Inflammatory macrophage treated with lipopolysaccharide for 1 hour (primary cell): ENCODE measurements around the gene SEMA3C.
A peak's percentile ranks its signal among the peaks of the same experiment; 100 is the strongest.

Experiments used
- DNase-seq, 2 donors: peaks; one replicate each; pipeline ENCODE4 v3.0.0-alpha.2; 2020 to 2022

Gene SEMA3C

DNA sequence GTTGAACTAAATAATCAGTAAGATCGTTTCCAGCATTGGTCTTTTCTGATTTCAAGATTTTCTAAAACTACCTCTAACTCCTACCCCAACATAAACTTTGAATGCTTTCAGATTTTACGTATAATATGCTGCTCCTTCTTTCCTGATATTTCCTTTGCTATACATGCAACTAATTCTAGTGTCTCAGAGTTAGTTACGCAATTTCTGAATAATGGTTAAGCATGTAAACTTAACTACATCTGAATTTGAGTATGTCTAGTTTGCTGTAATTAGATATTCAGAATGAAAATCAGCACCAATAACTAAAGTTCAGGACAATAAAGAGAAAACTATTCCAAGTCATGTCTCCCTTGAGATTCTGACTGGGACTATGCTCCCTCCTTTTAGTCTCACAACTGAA, 71.0 kb downstream of the SEMA3C start:
- no peak for DNase-seq

DNA sequence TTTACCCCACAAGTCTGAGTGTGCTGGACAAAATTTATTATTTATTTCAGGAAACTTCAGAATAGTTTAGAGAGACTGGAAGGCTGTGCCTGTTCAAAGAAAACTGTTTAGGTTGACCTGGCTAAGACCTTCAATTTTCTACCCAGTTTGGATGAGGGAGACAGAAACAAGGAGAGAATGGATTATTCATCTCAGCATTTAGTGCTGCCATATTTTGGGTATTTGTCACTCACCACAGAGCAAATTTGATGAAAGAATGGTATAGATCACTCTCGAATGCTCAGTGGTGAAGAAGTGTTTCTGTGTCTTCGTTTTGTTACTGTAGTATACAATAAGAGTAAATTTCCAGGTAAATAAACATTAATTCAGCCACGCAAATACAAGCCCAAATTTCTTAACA, 71.8 kb downstream of the SEMA3C start:
- no peak for DNase-seq

DNA sequence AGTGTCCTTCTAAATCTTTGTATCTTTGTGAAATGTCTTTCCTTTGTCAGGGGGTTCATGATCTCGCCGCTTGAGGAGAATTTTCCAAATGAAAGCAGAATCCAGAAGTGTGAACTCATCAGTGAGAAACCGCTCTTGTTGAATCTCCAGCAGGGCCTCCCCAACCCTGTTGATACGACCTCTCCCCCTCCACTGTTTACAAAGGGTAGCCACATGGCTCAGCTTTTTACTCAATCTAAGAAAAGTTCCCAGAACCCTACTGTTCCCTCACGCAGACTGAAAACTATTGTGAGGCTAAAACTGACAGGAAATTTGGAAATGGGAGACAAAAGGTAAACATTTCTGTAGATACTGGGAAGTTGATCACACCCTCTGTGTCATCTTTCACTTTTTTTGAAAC, 73.9 kb downstream of the SEMA3C start:
- DNase-seq = no peak

DNA sequence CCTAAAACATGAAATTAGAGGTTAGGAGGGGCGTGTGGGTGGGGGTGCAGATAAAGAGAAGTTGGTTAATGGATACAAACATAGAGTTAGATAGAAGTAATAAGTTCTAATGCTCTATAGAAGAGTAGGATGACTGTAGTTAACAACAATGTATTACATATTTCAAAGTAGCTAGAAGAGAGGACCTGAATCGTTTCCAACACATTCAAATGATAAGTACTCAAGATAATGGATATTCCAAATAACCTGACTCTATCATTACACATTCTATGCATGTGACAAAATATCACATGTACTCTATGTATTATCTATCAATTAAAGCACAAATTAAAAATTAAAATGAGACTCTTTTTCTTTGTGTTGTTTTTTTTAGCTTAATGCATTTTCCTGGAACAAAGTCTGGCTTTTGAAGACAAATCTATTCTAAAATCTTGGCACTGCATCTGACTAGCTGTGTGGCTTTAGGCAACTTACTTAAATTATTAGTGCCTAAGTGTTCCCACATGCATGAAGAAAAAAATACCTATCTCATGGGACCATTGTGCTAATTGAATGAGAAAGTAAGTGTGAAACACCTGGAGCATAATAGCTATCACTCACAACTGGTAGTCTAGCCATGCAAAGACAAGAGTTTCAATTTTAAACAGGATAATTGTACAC, 75.7 kb downstream of the SEMA3C start:
- DNase-seq = no peak

DNA sequence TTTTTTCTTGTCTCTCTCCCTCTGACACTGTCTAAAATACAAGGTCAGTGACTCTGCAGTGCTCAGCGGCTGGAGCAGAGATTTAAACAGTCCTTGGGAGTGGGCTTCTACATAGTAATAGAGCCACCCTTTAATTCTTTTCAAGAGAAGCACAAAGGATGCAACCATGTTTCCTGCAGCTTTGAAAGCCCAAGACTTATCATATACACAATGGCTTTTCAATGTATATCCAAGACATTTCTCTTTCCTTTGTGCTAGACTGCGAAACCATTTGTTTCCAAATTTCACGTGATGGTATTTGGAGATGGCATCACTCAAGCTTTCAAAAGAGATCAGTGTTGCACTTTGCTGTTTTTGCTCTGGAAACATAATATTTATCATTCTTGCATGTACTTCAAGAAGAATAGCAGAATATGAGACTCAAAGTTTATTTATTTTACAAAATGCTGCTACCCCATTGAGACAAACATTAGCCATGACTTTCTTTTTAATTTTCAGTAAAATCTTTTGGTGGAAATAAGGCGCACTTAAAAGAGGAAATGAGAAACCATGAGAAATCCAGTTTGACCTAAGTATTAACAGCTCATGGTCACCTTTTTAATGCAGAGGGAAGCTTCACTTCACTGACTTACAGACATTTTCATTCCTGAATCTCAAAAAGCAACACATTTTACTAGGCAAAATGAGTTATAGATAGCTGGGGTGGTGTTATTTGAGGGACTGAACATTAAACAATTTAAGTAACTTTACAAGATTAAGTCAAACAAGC, 76.6 kb downstream of the SEMA3C start:
- peak; percentile 42 to 52 for DNase-seq

DNA sequence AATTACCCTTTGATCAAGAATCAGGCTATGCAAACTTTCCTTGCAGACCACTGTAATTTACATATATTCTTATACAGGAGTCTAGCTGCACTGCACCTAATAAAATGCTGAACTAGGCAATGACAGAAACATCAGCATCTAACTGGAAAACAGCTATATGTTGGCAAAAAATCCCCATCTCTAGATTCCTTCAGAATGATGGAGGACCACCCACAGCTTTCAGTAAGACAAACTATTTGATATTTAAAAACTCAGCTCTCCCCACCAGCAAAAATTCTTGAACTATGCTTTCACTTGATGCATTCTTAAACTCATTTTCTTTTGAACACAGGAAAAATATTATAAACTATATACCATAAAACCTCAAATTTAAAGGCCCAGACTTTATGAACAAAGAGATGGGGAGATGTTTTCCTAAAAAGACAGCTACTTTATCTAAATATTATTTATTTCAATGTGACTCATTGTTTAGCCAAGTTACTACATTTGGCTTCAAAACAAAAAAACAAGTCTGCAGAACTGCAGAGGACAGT, 77.4 kb downstream of the SEMA3C start:
- DNase-seq = no peak

DNA sequence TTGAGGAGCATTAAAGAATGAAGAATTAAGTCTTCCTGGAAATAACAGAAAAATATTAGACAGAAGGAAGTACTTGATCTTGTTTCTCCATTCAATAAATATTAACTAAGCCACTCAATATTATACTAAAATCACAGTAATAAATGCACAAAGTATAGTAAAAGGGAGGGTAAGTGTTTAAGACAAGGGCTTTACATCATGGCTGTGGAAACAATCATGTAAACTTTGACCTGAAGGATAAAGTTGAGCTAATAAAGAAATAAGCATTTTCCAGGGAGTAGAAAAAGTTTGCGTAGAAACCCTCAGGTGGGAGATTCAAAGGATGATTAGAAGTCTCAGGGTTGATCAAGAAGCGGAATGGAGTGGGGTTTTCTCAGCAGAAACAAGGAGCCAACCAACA, 78.2 kb downstream of the SEMA3C start:
- DNase-seq = no peak

DNA sequence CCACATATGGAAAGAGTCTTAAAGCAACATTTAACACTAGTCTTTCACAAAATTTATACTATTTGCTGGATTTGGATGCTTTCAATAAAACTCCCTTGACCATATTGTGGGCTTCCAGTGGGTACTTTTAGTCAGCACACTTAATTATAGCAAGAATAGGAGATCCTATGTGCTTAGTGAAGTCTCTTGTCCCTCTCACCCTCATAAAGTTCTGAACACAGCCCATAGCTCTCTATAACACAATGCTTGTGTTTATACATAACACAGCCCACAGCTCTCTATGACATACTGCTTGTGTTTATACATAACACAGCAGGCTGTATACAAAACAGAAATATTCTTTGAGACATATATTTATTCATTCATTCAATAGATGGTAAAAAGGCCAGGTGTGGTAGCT, 79.0 kb downstream of the SEMA3C start:
- DNase-seq = no peak

DNA sequence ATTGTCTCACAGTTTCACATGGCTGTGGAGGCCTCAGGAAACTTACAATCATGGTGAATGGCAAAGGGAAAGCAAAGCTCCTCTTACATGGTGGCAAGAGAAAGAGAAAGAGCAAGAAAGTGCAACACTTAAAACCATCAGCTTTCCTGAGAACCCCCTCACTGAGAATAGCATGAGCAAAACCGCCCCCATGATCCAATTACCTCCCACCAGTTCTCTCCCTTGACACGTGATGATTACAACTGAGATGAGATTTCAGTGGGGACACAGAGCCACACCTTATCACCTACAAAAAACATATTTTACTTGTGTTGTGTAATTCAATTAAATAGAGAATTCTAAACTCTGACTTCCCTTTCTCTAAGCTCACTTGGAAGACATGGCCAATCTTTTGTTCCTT, 80.2 kb downstream of the SEMA3C start:
- peak in 1 of 2 donors; percentile 18 for DNase-seq

DNA sequence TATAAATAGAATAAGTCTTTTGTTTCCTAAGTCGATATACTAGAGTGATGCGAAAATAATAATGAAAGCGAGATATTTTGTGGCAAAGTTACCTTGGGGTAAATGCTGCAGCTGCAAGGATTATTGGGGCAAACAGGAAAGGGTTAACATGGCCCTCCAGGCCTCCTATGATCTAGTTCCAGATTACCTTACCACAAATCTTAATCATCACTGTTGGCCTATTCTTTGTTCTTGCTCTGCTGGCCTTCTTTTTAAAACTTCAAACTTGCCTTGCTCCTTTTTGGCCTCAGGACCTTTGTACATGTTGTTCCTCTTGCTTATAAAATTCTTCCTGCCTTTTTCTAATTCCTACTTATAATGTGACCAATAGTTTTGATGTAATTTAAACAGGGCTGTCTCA, 81.5 kb downstream of the SEMA3C start:
- DNase-seq = no peak

DNA sequence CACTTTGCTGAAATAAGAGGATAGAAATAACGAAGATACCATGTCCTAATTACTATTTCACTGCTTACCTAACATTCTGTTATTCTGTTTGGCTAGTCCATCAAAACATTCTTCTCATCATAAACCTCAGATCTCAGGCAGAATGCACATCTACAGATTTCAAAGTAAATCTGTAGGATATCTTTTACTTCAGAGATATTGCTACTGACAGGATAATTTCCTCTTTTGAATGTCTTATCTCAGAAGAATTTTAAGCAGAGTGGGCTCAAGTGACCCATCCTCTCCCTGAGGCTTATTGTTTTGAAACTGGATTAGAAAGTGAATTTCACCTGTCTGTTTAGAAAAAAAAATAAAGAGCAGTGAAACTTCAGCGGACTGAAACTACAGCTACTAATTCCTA, 83.6 kb downstream of the SEMA3C start:
- no peak for DNase-seq

DNA sequence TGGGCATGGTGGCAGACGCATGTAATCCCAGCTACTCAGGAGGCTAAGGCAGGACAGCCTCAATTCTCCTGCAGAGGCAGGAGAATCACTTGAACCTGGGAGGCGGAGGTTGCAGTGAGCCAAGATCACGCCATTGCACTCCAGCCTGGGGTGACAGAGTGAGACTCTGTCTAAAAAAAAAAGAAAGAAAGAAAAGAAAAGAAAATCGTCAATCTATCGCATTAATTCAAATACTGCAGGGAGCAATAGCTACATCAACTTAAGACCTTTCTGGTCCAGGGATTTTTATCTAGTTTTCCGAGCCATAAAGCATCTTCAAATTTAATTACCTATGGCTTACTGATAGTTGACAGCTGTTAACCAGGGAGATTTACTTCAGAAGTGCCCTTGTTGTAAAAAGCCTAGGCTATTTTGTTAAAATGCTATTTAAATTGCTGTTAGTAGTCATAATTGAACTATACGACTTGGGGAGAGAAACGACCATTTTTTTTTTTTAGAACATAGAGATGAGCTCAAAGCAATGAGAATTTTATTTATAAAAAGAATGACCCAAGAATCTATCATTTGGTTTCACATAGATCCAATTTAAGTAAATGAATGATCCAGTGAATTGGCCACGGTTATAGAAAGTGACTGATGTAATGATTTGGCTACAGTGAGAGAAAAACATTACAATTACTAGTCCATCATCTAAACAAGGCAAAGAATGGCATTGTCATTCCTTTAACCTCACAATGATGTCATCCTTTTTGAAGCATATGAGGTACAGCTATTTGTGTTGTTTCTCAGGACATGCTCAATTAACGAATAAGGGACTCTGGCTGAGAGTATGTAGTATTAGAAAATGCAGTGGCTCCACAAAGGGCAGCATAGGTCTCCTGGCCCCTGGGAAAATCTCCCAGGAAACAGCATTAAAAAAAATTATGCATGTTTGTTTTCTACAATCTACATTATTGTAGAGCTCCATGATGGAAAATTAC, 85.3 kb downstream of the SEMA3C start:
- DNase-seq = no peak

DNA sequence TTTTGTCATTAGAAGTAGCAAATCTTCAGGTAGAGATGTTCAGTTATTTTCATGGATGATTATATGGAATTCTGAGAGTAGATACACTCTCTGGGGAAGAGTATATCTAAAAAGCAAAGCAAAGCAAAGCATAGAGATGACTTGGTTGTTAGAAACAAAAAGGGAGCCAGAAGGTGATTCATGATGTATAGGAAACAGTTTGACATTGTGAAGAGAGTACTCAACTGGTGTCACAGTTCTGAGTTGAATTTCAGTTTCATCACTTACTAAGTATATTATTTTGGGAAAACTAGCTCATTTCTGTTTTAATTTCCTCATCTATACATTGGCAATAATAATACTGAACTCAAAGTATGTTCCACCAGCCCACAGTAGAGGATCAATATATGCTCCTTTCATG, 86.8 kb downstream of the SEMA3C start:
- DNase-seq = no peak

DNA sequence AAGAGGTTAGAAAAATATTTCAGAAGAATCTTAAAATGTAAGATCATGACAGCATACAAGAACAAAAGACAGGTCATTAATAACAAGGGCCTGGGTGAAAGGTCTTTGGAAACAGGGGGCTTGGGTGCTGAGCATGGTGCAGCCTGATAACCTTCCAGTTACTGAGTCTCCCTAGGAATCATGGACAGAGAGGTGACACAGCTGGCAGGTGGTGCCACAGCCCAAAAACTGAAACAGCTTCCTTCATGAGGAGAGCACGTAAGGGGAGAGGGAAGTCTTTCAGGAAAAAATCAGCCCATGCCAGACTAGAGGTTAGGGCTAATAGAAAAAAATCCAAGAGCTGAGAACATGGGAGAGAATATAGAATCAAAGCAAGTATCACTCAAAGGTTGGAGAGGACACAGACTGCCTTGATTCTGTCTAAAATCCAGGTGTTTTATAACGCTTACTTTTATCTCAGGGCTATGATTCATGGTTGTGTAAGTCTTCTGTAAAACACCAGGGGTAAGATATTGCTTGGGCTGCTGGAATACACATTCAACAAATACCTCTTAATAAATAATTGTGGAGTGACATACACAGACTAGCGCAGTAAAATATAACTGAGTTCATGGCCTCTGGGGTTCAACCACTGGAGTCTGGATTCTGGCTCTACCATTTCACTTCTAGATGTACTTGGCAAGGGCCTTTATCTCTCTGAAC, 88.1 kb downstream of the SEMA3C start:
- DNase-seq = no peak

DNA sequence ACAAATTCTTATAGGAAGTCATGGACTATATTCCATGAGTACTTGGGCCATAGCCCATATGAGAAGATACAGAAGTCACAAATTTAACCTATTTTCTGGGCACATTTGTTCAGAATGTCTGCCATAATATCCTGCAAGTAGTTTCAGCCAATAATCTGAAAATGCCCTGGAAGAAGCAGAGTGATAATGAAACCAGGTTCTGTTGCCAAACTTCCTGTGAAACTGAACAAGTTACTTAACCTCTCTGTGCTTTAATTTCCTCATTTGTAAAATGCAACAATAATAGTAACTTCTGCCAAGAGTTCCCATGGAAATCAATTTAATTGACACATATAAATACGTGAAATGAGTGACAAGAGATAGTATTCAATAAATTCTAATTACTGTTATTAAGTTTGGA, 88.8 kb downstream of the SEMA3C start:
- DNase-seq = peak; percentile 71

DNA sequence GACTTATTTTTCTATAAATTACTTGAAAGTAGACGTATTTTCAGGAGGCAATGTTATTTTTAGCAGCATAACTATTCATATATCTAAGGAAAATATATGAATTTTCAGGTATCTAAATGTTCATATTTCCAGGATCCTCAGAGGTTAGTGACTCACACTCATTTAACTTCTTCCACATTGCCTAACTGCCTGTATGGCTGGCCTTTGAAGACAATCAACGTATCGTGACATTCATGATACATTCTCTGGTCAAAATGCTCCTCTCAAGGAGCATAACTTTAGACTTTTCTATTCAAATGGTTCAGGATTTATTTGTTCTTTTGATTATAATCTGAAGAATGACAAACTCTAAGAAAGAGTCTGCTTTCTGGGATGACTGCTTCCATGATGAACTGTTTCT, 89.3 kb downstream of the SEMA3C start:
- peak in 1 of 2 donors; percentile 7 for DNase-seq

DNA sequence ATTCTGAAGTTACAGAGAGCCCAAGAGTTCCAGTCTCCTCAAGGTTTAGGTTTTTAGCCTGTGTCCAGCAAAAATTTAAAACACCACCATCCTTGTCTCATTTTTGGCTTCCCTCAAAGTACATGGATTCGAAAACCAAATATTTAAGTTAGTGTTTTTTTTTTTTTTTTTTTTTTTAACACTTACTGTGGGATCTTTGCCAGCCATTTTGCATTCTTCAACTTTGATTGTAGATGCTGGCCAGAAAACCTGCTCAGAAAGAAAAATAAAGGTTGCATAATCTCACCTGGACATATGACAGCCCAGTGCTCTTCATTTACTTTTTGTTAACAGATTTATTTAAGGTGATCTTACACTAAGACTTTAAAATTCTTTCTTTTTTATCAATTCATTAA, 91.6 kb downstream of the SEMA3C start:
- no peak for DNase-seq

DNA sequence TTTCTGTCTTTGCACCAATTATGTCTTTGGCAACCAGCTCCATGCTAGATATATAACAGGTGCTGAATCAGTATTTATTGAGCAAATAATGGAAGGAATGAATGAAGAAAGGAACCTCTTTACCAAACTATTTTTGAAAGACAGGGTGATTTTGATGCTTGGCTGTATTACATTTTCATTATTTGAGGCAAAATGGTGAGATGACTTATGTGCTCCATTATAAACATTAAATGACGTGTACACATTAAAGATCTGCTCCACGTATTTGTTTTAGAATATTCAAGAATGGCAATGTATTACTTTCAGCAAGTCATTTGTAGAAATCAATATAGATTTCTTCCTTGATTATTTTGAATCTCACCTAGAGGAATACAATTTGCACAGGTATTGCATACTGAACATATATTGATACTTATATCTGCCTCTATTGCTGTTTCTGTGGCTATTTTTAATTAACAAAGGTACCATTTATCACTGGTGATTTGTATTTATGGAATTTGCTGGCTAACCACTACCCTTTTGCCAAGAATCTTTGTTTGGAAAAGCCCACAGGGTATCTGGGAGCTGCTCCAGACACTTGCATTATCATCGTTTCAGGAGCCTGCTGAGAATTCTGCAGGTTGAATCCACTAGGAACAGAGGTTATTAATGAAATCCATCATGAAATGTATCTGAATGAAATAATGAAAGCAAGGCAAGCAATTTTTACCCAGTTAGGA, 92.2 kb downstream of the SEMA3C start:
- DNase-seq = no peak

DNA sequence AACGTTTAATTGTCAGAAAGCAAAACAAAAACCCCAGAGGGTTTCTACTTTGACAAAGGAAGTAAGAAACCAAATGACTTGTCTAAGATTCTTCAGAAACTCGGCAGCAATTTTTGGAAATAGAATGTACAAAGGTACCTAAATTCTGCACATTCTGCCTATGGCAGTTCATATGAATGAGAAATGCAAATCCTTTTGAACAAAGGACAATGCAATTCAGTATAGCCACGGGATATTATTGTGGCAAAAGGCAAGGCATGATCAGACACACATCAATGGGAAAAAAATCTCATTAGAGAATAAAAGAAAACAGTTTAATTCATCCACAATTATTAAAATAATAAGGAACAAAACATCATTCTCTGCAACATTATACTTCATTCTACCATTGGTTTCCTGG, 93.4 kb downstream of the SEMA3C start:
- DNase-seq = no peak

DNA sequence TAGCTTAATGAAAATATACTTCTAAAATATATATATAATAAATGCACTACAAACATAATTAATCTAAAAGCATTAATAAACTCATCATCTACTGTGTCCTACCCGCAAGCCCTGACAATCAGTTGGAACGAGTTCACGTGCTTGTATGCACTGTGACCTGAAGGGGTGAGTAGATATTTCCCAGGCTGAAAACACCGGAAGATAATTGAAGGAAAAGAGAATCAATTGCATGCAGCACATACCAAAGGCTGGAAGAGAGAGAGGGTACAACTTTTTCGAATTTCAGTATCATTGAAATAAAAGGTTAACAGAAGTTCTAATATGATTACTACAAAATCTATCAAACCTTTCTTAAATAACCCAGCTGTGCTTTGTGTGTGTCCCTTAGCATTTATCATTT, 94.6 kb downstream of the SEMA3C start:
- DNase-seq = no peak

DNA sequence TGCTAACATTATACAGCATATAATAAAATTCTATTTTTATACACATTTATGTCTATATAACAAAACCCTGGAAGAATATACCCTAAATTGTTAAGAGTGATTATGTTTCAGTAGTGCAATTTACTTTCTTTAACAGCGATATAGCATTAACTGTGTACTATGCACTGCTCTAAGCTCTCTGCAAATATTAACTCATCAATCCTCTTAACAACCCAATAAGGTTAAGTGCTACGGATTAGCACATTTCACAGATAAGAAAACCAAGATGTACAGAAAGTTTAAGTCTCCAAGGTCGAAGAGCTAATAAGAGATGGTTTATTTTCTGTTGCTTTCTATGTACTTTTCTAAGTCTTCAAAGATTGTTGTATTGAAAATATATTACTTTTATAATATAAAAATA, 95.8 kb downstream of the SEMA3C start:
- no peak for DNase-seq

DNA sequence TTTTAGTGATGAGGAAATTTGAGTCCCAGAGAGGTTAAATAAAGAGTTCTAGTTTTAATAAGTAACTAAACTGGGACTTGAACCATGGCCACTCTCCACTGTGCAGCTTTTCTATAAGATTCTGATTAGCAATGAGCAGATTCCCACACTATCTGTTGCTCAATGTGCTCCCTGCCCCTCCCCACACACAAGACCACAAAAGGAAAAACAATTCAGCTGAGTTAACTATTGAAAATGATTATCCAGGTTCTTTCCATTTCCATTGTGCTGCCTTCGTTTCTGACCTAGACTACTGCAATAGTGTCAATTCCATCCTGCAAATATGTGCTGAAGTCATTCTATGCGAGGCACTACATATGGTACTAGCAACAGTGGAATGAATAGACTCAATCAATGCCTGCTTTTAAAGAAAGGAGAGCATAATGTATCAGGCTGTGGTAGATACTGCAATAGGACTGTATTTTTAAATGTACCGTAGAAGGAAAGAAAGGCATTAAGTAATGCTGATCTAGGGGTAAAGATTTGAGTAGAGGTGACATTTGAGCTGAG, 97.0 kb downstream of the SEMA3C start:
- DNase-seq = no peak
